ENCODE results near the gene PCLAF.
"Not testable (repeated sequence)": the region's sequence is repeated elsewhere in the genome, so short reads cannot be mapped to it uniquely, and the experiment has no call there.

Gene PCLAF

DNA sequence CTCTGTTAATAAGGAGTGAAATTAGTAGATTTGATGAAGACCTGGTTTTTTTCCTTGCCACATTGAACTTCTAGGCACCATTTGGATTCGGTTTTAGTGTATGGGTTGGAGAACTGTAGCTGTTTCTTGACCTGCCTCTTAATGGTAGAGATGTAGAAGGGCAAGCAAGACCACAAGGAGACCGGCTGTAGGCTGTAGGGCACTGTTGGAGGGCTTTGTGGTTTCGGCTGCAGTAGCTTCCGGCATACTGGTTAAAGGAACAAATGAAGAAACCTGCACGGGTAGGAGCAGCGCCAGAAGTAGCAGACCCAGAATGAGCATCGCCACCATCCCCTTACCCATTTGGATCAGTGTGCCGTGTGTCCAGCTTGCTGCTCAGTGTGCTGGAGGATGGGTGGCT is 7.9 kb downstream of the PCLAF start:
- in situ Hi-C loops (cut with HindIII; ENCODE audit: low pct_ligation_motif_present, low pct_unique_long_range_greater_than_20kb, low sequenced_read_pairs), result no loop called here
- DNase-seq, result no peak

- in situ Hi-C loops (cut with HindIII; ENCODE audit: low pct_ligation_motif_present, low pct_unique_long_range_greater_than_20kb, low sequenced_read_pairs); DNase-seq: not testable (repeated sequence)
These were observed 9.9 kb downstream of the PCLAF start for GRCh38 chr15:64371383-64371782.

GRCh38 chr15:64369078-64369607 is 12.1 kb downstream of the PCLAF start:
- in situ Hi-C loops (cut with HindIII; ENCODE audit: low pct_ligation_motif_present, low pct_unique_long_range_greater_than_20kb, low sequenced_read_pairs), result no loop called here
- no peak for DNase-seq

- in situ Hi-C loops (cut with HindIII; ENCODE audit: low pct_ligation_motif_present, low pct_unique_long_range_greater_than_20kb, low sequenced_read_pairs), result no loop called here
- DNase-seq, result no peak
These were observed 20.0 kb downstream of the PCLAF start for GRCh38 chr15:64361259-64361658.

DNA sequence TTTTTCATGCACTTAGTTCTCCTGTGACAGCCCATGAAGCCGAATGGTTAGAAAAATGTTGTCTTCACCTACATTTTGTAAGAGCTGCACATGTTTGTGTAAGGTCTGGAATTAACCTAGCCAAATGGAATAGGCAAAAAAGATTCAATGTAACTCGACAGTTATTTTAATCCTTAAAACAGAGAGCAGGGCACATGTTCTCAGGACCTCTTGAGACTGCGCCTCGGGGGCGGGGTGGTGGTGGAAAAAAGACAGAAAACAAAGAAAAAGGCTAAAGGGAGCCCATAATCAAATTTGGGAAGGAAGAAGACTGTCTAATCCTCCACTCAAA is 24.6 kb downstream of the PCLAF start:
- DNase-seq, result no peak
- in situ Hi-C loops (cut with HindIII; ENCODE audit: low pct_ligation_motif_present, low pct_unique_long_range_greater_than_20kb, low sequenced_read_pairs), result no loop called here

- in situ Hi-C loops (cut with HindIII; ENCODE audit: low pct_ligation_motif_present, low pct_unique_long_range_greater_than_20kb, low sequenced_read_pairs), result no loop called here
- peak; percentile 94 for DNase-seq
These were observed 25.1 kb downstream of the PCLAF start, which contains the start of gene CSNK1G1 for GRCh38 chr15:64355944-64356709. TSS of gene CSNK1G1 (minus strand) at chr15:64356173. CDS start at chr15:64300499, 55,674 bp downstream.

DNA sequence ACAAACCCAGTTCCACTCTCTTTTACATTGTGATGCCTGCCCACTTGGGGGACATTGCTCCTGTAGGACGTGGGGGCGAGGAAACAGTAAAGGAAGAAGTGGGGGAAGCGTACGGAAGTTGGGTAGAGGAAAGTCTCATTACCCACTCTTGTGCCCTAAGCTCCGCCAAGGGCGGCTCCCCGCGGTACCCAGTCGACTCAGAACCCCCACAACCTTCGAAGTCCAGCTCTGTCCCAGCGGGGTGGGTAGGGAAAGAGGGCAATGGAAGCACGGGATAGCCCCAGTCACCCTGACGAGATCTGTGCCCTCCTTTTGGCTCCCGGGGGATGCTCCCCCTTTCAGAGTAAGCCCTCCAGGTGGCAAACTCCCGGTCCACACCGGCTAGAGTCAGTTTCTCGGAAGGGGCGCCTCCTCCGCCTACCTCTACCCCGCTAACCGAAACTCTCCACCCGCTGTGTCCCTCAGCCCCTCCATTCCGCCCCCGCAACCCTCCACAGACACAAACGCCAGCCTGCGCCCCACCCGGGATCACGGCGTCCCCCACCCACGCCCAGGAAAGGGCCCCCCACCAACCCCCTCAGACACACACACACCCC is 25.8 kb downstream of the PCLAF start:
- DNase-seq, result peak; percentile 11
- in situ Hi-C loops (cut with HindIII; ENCODE audit: low pct_ligation_motif_present, low pct_unique_long_range_greater_than_20kb, low sequenced_read_pairs), result no loop called here

DNA sequence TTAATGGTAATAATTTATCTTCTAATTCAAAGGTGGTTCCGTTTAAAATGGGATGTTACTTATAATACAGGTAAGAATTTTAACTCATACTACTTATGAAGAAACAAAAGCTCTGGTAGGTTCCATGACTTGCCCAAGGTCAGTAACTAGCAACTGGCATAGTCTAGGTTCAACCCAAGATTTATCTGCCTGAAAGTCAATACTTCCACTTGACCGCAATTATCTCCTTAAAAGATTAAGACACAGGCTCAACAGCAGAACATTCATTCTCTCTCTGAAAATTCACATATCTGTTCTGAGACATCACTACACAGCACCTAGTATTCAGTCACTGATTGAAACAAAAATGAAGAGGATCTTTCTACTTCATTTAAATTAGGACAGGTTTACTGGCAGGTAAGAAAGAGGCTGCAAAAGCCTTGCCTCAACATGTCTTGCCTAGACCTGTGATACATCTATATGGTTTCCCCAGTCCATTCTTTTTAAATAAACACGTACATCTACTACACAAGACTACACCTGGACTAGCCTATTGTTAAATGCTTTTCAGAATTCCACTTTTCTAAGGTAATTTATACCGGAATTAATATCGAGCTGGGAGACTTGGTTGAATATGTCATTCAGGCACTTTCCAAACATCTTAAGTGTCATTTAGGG is 26.4 kb downstream of the PCLAF start:
- no peak for DNase-seq
- in situ Hi-C loops (cut with HindIII; ENCODE audit: low pct_ligation_motif_present, low pct_unique_long_range_greater_than_20kb, low sequenced_read_pairs), result no loop called here

DNA sequence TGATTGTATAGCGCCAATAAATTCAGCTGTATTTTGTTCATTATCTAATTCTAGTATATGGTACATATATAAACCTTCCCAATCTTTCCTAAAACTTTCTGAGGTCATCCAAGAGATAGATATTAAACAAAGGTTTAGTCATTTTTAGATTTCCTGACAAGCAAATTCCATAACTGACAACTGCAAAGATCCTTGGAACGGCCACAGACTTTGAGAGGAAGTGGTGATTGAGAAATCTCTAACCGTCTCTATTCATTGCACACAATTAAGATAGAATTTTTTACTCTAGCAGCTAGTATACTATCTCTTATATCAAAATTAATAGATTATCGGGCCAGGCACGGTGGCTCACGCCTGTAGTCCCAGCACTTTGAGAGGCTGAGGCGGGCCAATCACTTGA is 30.0 kb downstream of the PCLAF start:
- DNase-seq, result no peak
- in situ Hi-C loops (cut with HindIII; ENCODE audit: low pct_ligation_motif_present, low pct_unique_long_range_greater_than_20kb, low sequenced_read_pairs), result no loop called here

DNA sequence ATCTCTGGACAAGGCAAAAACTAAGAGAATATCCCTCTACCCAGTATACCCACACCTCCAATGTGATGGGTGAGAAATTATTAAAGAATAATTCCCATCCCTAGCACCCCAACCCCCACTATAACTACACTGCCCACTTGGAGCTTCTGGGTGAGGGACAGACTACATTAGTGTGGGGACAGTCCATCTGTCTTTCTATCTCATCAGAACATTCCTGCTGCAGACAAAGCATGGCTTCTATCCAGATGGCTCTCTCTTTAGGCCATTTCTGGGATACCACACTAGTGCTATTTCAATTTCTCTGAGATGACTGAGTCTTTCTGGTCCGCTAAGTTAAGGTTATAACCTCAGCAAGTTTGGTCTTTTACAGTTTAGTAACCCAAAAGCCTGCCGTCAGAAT is 31.9 kb downstream of the PCLAF start:
- in situ Hi-C loops (cut with HindIII; ENCODE audit: low pct_ligation_motif_present, low pct_unique_long_range_greater_than_20kb, low sequenced_read_pairs), result no loop called here
- no peak for DNase-seq

- DNase-seq, result no peak
- in situ Hi-C loops (cut with HindIII; ENCODE audit: low pct_ligation_motif_present, low pct_unique_long_range_greater_than_20kb, low sequenced_read_pairs), result no loop called here
These were observed 32.8 kb downstream of the PCLAF start for GRCh38 chr15:64348455-64348854.

DNA sequence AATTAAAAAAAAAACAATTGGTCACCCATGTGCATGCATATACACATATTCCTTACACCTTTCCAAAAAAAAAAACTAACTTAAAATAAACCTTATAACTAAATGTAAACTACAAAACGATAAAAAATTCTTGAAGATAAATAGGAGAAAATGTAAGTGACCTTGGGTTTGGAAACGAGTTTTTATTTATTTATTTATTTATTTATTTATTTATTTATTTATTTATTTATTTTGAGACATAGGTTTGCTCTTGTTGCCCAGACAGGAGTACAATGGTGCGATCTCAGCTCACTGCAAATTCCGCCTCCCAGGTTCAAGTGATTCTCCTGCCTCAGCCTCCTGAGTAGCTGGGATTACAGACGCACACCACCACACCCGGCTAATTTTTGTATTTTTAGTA is 35.0 kb downstream of the PCLAF start:
- DNase-seq; in situ Hi-C loops (cut with HindIII; ENCODE audit: low pct_ligation_motif_present, low pct_unique_long_range_greater_than_20kb, low sequenced_read_pairs): not testable (repeated sequence)

- in situ Hi-C loops (cut with HindIII; ENCODE audit: low pct_ligation_motif_present, low pct_unique_long_range_greater_than_20kb, low sequenced_read_pairs), result no loop called here
- no peak for DNase-seq
These were observed 36.5 kb downstream of the PCLAF start for GRCh38 chr15:64344651-64345294.

GRCh38 chr15:64343841-64344240 is 37.4 kb downstream of the PCLAF start:
- DNase-seq, result no peak
- in situ Hi-C loops (cut with HindIII; ENCODE audit: low pct_ligation_motif_present, low pct_unique_long_range_greater_than_20kb, low sequenced_read_pairs), result no loop called here

DNA sequence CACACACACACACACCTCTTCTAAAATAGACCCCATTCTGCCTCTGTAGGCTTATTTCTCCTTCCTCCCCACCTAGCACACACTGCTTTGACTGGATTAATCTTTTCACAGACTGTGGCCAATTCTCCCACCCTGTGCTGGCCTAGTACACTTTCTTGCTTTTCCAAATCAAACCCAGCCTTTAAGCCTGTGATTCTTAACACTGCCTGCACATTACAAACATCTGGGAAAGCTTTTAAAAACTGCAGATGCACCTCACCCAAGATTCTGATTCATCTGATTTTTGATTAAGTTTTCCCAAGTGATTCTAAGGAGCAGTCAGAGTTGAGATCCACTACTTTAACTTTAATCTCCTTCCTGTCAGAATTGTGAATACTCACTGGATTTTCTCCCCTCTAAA is 38.0 kb downstream of the PCLAF start:
- in situ Hi-C loops (cut with HindIII; ENCODE audit: low pct_ligation_motif_present, low pct_unique_long_range_greater_than_20kb, low sequenced_read_pairs), result no loop called here
- DNase-seq, result no peak

- in situ Hi-C loops (cut with HindIII; ENCODE audit: low pct_ligation_motif_present, low pct_unique_long_range_greater_than_20kb, low sequenced_read_pairs), result no loop called here
- DNase-seq, result no peak
These were observed 39.3 kb downstream of the PCLAF start for GRCh38 chr15:64341961-64342360.

DNA sequence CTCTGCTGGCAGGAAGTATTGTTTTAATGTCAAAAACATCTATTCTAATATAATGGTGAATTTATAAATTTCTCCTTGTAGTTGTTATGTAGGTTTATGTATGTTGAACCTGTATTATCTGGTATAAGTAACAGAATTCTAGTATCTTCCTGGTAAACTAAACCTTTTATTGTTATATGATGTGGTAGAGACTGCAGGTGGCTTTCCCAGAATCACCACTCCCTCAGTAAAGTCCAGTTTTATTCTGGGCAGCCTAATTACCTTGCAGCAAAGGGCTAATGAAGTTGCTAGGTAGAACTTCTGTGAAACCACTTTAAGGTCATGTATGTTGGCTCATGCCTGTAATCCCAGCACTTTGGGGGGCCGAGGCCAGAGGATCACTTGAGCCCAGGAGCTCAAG is 40.9 kb downstream of the PCLAF start:
- no peak for DNase-seq
- in situ Hi-C loops (cut with HindIII; ENCODE audit: low pct_ligation_motif_present, low pct_unique_long_range_greater_than_20kb, low sequenced_read_pairs), result no loop called here

DNA sequence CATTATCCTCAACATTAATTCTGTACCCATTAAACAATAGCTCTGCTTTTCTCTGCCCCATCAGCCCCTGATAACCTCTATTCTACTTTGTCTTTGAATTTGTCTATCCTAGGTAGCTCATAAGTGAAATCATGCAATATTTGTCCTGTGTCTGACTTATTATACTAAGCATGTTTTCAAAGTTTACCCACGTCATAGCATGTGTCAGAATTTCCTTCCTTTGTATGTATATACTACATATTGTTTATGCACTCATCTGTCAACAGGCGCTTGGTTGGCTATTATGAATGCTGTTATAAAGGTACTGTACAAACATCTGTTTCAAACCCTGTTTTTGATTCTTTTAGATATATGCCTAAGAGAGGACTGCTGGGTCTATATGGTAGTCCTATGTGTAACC is 43.5 kb downstream of the PCLAF start:
- in situ Hi-C loops (cut with HindIII; ENCODE audit: low pct_ligation_motif_present, low pct_unique_long_range_greater_than_20kb, low sequenced_read_pairs), result no loop called here
- no peak for DNase-seq
